Measurements from ENCODE around the gene WDPCP. TPM values are rescaled to one million over a fixed set of nuclear protein-coding genes. Genes with fewer than 3 reads are reported as not detected.

WDPCP gene
- total and polyA plus RNA-seq, 2 of the 8 experiments (the other 6 are each of a cell fraction or from before 2014, with no cell fraction given) = 9.3 to 25.8 TPM

- H2BK20ac ChIP-seq (ENCODE audit: low read length) = no peak overlapping the region
- no peak overlapping the region for H4K5ac ChIP-seq (ENCODE audit: insufficient read length, low read depth, low read length)
- H3K4me3 ChIP-seq (ENCODE audit: extremely low read depth in 1 of 4, insufficient read depth in 2 of 4, low read depth in 3 of 4, low read length in 4 of 4) = no peak overlapping the region
- H2BK5ac ChIP-seq (ENCODE audit: low read depth, low read length) = no peak overlapping the region
- no peaks in the 10 kb centered on the region for H3K79me2 ChIP-seq (ENCODE audit: control insufficient read depth in 1 of 2, insufficient read depth in 2 of 2, low read length in 2 of 2)
- H4K20me1 ChIP-seq (replicated peaks in 1 of 2; ENCODE audit: control insufficient read depth in 1 of 2, insufficient read depth in 2 of 2, low read length in 2 of 2) = no peaks in the 10 kb centered on the region
- H2BK15ac ChIP-seq (ENCODE audit: low read length) = no peak overlapping the region
- no peak for DNase-seq (ENCODE audit: low read depth in 1 of 2, low spot score in 2 of 2)
- ChIA-PET POLR2A (ENCODE audit: partially characterized antibody) (no interaction called here), CTCF (ENCODE audit: partially characterized antibody) (interaction anchor here (0.6 to 1.1 kb wide), 4 partner anchors 9 to 398 kb away, joined by 3 to 5 read pairs (median 4); no protein-coding TSS in a partner anchor)
- H2AFZ ChIP-seq (ENCODE audit: low read length) = no peak overlapping the region
- no peak overlapping the region for H3K18ac ChIP-seq (ENCODE audit: extremely low read depth, low read length)
- H3K56ac ChIP-seq (replicated peaks; ENCODE audit: insufficient read length, low read depth, low read length) = no peak overlapping the region
- peaks cover 0 to 1% (median 0%) of the 10 kb centered on the region in 4 experiments; a peak in 1 of 7 replicates for H3K27me3 ChIP-seq (replicated peaks in 1 of 4; ENCODE audit: control insufficient read depth in 3 of 4, extremely low read depth in 1 of 4, insufficient read depth in 3 of 4, low read length in 3 of 4)
- H3K23me2 ChIP-seq (ENCODE audit: low read depth, low read length) = no peaks in the 10 kb centered on the region
- H3K14ac ChIP-seq (ENCODE audit: insufficient read length) = no peak overlapping the region
- no peak overlapping the region for H2BK120ac ChIP-seq (replicated peaks; ENCODE audit: low read depth, low read length)
- no peaks in the 10 kb centered on the region for H3K79me1 ChIP-seq (ENCODE audit: low read depth, low read length)
- H3K23ac ChIP-seq (ENCODE audit: insufficient read length) = no peak overlapping the region
- no peak overlapping the region for H2AK5ac ChIP-seq (ENCODE audit: low read depth, low read length)
- H3K27ac ChIP-seq (ENCODE audit: low read depth, low read length) = no peak overlapping the region
- H2BK12ac ChIP-seq (ENCODE audit: low read depth, low read length) = no peak overlapping the region
- peaks cover 12 to 23% of the 10 kb centered on the region in 2 experiments for H3K9me3 ChIP-seq (ENCODE audit: insufficient read depth in 2 of 2, low read depth in 1 of 2, low read length in 1 of 2)
- no peak overlapping the region for H4K8ac ChIP-seq (ENCODE audit: extremely low read depth, insufficient read depth, low read length)
- H3K9ac ChIP-seq (replicated peaks in 1 of 4; ENCODE audit: extremely low read depth in 1 of 4, low read depth in 3 of 4, low read length in 3 of 4) = no peak overlapping the region
- no peak overlapping the region for H3K4ac ChIP-seq (replicated peaks; ENCODE audit: insufficient read length, low read depth, low read length)
- H3K4me1 ChIP-seq (replicated peaks in 1 of 4; ENCODE audit: control insufficient read depth in 3 of 4, insufficient read depth in 4 of 4, low read length in 3 of 4) = no peaks in the 10 kb centered on the region
- H3K4me2 ChIP-seq (ENCODE audit: insufficient read depth in 1 of 2, low read depth in 2 of 2, low read length in 2 of 2) = no peak overlapping the region
- FAIRE-seq = no peak
- no peak overlapping the region for H4K91ac ChIP-seq (replicated peaks; ENCODE audit: insufficient read length, low read length)
- 82% methylated on average over 1 of the region's 1 CpG; no CpG with 5 or more reads in 1 of the 2 experiments for WGBS, 2 experiments (ENCODE audit: extremely low coverage in 1 of 2, insufficient coverage in 1 of 2, insufficient read length in 1 of 2, insufficient replicate concordance in 2 of 2, low coverage in 1 of 2, low lambda C conversion rate in 2 of 2, missing lambda C conversion rate in 1 of 2)
- peaks cover 0 to 14% (median 0%) of the 10 kb centered on the region in 4 experiments; a peak in 2 of 8 replicates for H3K36me3 ChIP-seq (ENCODE audit: control insufficient read depth in 2 of 4, insufficient read depth in 4 of 4, low read length in 3 of 4)
- TF ChIP-seq SP4 (IDR thresholded peaks at IDR 0.05; ENCODE audit: low read length) (no peak), YY1 (IDR thresholded peaks at IDR 0.05; ENCODE audit: low read depth, low read length) (no peak), ATF2 (IDR thresholded peaks at IDR 0.05; ENCODE audit: low read length) (no peak), CREB1 (IDR thresholded peaks at IDR 0.05) (no peak), ASH2L (IDR thresholded peaks at IDR 0.05; ENCODE audit: low read length) (no peak), SIN3A (conservative IDR thresholded peaks at IDR 0.05 in 1 of 2, IDR thresholded peaks at IDR 0.05 in 1 of 2; ENCODE audit: low read depth in 1 of 2, low read length in 2 of 2) (no peak), SRF (IDR thresholded peaks at IDR 0.05; ENCODE audit: low read depth, low read length) (no peak), GABPA (IDR thresholded peaks at IDR 0.05; ENCODE audit: borderline replicate concordance, insufficient read depth, low read length) (no peak), SIX5 (IDR thresholded peaks at IDR 0.05; ENCODE audit: low read depth, low read length) (no peak), POLR2AphosphoS5 (IDR thresholded peaks at IDR 0.05; ENCODE audit: low read depth, low read length) (no peak), HDAC2 (IDR thresholded peaks at IDR 0.05; ENCODE audit: borderline replicate concordance in 1 of 2, low read depth in 2 of 2, low read length in 2 of 2) (no peak)
- TF ChIP-seq, protein P1, sequence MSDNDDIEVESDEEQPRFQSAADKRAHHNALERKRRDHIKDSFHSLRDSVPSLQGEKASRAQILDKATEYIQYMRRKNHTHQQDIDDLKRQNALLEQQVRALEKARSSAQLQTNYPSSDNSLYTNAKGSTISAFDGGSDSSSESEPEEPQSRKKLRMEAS (IDR thresholded peaks at IDR 0.05) = no peak
These were observed 243.0 kb downstream of the WDPCP start for GRCh38 chr2:63345285-63345633.
